Measurements from ENCODE around the gene AKT1S1.
A peak's percentile ranks its signal among the peaks of the same experiment; 100 is the strongest.

AKT1S1 gene

DNA sequence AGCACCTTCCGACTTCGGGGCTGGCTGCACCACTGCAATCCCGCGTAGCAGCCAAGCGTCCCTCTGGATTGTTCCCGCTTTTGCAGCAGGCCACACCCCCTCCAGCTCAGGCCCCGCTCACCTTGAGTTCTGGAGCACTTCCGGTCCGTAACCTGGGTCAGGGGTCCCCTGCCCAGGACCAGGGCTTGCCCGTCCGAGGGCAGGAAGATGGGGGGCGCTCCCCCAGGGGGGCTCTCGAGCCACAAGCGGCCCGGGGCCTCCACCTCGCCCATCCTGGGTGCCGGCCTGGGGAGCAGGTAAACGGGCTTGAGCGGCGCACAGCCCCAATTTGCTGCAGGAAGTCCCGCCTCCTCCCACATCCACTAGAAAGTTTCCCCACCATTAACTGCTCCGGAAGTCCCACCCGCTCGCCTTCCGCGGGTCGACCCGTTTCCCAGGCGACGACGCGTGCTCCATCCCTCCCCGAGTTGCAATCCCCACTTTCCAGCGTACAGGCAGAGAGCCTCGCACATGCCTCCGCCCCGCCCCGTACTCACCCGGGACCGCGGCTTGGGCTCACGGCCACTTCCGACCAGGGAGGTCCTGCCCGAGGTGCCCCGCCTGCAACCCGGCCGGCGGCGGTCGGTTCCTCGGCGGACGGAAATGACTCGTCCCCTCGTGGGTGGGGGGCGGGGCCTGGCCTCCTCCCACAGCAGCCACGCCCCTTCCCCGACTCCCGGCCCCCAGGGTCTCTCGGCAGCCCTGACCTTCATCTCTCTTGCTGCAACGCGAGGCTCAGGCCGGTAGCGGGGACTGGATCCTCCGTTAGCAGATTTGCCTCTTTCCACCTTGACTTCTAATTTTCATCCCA is 10.0 kb downstream of the AKT1S1 start, which contains the start of gene PNKP:
PNKP (minus strand) TSS at position 644 of the 850 bp plus-strand sequence; CDS start at position 272, 372 bp downstream.
- DNase-seq, result peak; percentile 87

DNA sequence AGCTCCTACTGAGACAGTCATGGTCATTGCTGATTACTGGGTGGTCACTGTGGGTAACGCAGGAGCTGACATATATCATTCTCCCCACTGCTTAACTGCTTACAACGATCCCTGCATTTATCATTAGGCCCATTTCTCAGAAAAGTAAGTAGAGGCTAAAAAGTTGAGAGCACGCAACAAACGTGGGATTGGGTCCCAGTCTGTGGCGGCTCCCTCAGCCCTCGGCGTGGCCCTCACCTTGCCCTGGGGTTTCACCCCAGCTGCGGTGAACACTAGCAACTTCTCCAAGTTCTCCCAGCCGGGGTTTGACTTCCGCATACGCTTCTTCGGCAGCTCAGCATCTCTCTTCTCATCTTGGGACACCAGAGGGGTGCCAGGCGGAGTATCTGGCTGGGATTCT is 12.3 kb downstream of the AKT1S1 start:
- DNase-seq, result no peak

DNA sequence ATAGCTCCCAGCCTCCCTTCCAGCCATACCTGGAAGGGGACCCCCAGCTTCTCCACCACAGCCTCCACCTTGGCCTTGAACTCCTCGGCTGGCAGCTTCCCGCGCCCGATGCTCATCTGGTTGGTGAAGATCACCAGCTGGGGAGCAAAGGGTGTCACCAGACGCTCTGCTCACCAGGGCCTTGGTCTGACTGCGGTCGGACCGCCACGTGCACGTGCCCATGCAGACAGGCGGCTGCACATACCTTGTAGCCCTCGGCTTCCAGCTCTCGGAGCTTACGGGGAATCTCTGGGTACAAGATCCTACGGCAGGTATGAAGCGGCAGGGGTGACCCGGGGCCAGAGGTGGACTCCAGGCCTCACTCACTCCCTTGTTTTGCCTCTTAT is 13.2 kb downstream of the AKT1S1 start:
- DNase-seq, result no peak

DNA sequence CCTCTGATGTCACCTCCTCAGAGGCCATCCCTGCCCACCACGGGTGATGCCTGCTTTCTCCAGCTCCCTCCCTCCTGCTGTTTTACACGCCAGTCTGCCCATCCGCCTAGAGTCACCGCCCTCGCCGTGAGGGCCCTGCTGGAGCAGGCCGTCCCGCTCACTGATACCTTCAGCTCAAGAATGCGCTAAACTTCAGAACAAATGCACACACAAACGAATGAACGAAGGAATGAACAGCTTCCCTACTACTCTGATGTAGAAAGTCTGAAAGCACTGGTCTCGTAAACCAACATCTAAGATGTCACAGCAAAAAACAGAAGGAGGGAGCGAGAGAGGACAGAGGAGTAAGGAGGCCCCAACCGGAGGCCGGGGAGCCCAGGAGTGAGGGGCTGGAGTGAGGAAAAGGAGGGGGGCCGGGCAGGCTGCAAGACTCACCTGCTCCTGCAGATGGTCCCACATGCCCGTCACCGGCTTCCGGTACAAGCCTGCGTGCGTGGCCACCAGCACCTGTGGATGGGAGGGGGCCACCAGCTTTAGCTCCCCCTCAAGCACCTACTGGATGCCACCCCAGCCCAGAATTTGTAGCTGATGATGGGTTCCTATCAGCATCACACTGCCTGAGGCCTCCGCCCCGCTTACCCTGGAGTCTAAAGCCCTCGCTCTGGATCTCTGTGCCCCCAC is 13.8 kb downstream of the AKT1S1 start:
- DNase-seq, result no peak

DNA sequence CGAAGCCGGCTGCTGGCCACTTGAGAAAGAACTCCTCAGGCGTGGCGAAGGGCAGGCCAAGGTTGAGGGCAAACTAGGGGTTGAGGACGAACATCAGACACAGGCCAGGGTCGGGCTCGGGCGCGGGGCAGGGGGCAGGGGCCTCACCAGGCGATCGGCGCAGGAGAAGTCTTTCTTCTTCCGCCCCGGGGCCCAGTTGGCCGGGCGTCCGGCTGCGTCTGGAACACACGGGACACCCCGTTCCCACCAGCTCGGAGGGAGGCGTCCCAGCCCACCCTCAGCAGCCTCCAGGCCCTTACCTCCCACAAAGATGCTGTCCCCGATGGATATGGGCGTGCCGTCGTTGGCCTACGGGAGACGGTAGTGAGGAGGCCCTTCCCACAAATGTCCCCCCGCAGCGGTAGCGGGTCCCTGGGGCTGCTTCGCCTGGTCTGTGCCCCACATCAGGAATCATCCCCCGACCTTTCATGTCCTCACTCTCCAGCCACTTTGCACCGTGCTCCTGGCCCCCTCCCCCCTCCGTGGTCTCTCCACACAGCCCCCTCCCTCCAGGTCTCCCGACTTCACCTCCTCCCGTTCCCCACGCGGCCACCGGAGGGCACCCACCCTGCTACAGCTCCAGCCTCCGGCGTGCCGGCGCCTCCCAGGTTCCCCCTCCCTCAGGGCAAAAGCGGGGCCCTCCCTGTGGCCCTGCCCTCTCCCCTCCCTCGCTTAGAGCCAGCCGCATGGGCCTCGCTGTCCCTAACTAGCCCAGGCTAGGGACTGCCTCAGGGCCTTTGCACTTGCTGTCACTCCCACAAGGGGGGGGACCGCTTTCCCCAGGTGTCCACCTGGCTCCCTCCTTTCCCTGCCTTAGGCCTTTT is 14.5 kb downstream of the AKT1S1 start:
- no peak for DNase-seq

DNA sequence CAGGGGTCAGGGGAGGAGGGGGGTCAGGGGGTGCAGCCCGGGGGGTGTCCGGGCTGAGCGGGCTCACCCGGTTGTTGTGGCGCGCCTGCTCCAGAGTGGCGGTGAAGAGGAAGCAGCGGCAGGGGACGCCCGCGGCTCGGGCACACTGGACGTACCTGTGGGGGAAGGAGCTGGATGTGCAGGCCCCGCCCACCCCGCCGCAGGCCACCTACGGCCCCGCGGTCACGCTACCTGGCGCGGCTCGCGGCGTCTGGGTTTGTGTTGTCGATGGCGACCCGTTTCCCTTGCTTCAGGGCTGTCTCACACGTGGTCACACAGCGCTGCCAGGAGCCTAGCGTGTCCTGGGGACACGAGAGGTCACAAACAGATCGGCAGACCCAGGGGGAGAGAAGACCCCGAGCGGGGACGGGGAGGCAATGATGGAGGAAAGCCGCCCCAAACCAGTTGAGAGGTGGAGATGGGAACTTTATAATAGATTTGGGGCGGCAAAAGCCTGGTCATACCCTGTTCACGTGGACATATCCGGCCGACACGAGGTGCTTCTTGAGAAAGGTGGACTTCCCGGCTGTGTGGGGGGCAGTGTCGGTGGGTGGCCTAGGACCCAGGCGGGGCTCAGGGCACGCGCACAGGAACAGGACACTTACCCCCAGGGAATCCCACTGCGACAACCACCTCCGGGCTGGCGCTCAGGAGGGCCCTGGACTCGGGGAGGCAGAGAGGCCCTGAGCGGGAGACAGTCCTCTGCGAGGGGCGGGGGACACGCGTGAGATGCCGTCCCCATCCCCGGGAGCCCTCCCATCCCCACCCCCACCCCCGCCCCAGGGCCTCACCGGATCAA is 15.4 kb downstream of the AKT1S1 start:
- DNase-seq, result no peak

DNA sequence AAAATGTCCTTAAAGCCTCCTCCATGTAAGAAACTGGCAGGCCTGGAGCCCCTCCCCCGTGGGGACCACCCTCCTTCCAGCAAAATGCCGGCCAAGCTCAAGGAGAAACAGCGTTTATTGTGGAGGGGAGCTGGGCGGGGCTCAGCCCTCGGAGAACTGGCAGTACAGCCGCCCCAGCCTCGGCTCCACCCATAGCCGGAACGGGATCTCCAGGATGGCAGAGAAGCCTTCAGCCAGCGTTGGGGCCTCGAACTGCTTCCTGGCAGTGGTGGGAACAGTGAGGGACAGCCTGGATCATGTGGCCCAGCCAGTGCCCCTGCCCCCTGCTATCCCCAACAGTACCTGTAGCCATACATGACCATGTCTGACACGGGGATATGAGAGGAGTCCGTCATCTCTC is 16.0 kb downstream of the AKT1S1 start:
- no peak for DNase-seq

DNA sequence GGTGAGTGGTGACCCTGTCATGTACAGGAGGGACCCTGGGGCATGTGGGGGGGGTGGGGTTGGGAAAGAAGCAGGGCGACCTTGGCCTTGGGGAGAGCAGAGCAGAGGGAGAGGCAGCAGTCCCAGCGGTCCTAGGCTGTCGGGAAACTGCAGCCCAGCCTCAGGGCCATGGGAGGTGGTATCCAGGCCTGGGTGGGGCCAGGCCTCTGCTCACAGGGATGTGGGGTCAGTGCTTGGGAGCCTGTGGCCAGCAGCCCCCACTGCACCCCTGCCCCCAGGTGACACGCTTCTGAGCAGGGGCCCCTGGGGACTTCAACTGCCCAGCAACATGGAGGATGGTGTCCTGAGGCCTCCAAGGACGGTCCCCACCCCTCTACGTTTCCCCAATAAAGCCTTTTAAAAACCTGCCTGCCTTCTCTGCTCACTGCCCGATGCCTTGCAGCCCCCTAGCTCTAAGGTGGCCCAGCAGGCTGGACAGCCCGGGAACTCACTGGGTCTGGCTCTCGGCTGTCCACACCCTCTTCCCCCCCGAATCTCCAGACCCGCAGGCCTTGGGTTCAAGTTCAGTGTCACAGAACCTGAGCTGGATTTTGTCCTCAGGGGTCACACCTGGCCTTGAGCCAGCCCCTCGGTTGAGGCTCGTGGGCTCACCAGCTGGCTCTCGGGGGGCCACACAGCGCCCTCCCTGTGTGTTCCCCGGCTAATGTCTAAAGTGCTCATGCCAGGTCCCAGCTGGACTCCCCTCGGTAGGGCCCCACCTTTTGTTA is 16.6 kb downstream of the AKT1S1 start:
- DNase-seq, result no peak

DNA sequence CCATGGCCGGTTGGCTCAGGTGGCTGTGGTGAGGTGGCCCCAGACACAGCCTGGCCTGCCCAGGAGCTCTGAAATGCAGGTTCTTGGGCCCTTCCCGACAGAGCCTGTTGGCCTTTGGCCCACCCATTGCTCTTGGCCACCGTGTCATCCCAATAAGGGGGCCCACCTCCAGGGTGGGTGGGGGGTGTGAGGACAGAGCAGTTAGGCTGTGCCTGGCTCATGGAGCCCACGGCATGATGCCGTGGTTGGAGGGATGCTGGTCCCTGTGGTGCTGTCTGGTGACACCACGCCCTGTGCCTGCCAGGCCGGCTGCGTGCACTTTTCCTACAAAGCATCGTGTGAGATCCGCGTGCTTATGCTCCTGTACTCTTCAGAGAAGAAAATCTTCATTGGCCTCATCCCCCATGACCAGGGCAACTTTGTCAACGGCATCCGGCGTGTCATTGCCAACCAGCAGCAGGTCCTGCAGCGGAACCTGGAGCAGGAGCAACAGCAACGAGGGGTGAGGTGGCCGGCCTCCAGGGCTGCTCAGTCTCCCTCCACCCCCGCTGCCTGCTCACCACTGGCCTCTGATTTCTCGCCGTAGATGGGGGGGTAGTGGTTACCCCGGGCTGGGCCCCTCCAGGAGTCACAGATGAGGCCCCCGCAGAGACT is 17.3 kb downstream of the AKT1S1 start:
- DNase-seq, result no peak

DNA sequence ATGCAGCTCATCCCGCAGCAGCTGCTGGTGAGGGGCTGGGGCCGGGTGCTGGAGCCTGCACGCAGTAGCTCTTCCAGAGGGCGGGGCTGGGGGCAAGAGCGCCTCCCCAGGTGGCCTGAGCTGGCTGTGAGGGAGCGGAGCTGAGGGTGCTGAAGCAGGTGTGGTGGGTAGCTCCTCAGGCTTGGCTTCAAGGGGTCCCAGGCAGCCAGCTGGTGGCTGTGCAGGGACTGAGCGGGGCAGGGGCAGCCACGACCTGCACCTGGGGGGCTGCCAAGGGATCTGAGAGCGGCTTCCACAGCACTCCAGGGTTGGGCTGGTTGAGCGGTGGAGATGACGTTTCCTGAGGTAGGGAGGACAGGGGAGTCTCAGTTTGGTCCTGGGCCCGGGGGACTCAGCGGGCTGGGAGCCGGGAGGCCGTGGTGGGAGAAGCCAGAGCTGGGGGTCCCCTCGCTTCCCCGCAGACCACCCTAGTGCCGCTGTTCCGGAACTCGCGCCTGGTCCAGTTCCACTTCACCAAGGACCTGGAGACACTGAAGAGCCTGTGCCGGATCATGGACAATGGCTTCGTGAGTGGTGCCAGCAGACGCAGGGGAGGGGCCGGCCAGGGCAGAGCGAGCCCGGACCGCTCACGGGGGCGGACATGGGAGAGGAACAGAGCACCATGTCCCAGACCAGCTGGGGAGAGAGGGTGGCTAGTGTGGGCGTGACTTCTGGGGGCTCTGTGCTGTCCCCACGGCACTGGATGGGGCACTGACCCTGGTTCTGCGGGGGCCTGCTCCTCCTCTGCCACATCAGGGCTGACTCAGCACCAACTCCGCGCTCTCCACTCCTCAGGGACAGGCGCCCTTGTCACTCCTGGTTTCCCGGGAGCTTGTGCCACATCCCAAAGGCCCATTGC is 18.8 kb downstream of the AKT1S1 start:
- DNase-seq, result no peak

DNA sequence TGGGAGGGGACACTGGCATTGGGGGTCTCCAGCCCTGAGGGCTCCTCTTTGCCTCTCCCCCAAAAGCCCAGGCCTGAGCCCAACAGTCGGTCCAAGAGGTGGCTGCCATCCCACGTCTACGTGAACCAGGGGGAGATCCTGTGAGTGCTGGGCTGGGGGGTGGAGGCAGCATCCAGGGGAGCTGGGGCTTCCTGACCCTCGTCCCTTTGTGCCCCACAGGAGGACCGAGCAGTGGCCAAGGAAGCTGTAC is 19.4 kb downstream of the AKT1S1 start:
- DNase-seq, result no peak

DNA sequence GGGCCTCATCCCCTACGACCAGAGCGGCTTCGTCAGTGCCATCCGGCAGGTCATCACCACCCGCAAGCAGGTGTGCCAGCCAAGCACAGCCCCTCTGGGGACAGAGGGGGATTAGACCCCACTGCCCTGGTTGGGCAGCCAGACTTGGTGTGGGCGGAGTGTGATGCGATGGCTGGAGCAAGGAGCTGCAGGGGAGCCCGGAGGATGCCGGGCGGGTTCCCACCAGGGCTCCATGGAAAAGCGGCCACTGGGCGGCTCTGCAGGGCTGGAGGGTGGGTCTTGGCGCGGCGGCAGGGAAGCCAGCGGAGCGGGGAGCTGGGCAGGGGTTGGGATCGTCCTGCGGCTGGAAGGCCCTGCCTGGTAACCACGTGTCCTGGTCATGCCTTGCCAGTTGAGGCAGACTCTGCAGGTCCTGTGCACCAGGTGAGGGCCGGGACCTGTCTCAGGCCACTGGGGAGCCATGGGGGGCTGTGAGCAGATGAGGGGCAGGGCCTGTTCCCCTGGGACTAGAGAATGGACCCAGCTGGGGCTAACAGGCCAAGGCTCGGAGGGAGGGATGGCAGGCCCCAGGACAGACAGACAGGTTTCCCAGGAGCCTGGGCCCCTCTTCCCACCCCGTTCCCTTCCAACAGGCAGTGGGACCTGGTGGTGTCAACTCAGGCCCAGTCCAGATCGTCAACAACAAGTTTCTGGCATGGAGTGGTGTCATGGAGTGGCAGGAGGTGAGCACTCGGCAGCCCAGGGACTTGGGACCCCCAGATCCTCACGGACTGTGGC is 19.9 kb downstream of the AKT1S1 start:
- no peak for DNase-seq

DNA sequence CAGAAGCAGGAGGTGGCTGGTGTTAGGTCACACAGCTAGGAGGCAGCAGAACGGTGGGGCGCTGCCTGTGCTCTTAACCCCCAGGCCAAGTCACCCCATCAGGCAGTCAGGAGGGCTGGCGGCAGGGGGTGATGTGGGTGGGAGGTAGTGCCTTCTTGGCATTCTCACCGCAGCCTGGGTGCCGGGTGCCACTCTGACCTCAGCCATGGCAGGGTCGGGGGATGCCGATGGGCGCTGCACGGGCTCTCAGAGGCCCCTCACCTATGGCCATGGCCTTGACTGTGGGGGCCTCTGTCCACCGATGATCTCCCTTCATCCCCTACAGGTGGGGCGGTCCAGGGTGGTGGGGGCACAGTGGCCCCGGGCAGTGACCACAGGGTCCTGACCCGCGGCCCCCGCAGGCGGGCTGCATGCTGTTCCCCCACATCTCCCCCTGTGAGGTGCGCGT is 20.6 kb downstream of the AKT1S1 start:
- DNase-seq, result no peak

DNA sequence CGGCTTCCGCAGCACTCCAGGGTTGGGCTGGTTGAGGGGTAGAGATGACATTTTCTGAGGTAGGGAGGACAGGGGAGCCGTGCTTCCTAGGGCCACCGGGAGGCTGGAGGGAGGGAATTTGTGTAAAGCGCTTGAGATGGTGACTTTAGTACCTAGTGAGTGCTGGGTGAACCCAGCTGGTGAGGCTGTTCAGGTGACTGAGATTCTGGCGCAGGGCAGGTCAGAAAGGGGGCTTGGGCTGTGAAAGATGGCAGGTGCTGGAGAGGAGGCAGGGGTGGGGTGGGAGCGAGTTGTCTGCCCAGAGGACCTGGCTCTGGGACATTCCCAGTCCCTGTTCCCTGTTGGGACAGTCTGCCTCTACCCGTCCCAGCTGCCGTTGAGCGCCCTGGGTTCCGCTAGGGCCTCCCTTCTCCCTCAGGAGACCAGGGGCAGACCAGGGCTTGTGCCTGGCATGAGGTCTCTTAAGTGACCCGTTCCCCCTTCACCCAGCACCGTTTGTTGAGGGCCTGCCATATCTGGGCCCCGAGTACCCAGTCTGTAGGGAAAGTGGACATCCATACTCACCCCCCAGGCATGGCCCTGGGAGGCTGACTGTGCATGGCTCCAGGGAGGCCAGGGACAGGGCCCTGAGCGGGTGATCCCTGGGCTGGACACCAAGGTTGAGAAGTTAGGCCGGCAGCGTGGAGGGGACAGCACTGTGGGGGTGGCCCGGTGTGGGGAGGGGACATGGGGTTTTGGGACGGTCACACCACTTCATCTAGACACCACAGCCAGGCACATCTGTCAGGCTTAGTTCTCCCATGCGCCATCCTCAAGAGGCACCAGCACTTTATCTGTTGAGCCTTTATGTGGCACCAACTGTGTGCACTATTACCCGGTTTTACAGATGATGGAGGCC is 21.2 kb downstream of the AKT1S1 start:
- no peak for DNase-seq

DNA sequence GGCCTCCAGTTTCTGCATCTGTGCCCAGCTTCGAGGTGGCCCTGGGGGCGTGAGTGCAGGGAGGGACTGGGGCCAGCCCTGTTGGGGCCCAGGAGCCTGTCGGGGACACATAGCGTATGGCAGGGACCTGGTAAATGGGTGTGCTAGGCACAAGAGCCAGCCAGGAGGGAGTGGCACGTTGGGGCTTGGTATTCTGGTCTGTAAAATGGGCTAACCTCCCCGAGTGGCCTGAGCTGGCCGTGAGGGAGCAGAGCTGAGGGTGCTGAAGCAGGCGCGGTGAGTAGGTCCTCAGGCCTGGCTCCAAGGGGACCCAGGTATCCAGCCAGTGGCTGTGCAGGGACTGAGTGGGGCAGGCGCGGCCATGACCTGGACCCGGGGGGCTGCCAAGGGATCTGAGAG is 21.9 kb downstream of the AKT1S1 start:
- no peak for DNase-seq

DNA sequence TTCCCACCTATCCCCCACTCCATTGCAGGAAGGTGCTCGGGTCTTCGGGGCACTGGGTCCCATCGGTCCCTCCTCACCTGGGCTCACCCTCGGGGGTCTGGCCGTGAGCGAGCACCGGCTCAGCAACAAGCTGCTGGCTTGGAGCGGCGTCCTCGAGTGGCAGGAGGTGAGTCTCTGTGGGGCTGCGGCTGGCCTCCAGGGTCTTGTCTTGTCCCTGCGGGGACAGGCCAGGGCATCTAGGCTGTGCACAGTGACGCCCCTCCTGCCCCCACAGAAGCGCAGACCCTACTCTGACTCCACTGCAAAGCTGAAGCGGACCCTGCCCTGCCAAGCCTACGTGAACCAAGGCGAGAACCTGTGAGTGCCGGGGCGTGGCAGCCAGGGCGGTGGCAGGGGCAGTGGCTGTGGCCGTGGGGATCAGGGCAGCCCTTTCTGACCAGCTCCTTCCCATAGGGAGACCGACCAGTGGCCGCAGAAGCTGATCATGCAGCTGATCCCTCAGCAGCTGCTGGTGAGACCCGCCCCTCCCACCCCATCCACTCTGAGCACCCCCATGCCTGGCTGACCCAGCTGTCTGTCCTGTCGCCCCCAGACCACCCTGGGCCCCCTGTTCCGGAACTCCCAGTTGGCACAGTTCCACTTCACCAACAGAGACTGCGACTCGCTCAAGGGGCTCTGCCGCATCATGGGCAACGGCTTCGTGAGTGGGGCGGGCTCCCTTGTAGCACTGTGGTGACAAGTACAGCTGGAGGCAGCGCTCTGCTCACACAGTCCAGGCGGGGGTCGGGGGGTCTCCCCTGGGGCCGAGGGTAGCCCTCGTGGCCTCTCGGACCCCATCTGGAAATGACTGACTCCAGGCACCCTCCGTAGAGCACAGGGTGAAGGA is 22.5 kb downstream of the AKT1S1 start:
- no peak for DNase-seq

DNA sequence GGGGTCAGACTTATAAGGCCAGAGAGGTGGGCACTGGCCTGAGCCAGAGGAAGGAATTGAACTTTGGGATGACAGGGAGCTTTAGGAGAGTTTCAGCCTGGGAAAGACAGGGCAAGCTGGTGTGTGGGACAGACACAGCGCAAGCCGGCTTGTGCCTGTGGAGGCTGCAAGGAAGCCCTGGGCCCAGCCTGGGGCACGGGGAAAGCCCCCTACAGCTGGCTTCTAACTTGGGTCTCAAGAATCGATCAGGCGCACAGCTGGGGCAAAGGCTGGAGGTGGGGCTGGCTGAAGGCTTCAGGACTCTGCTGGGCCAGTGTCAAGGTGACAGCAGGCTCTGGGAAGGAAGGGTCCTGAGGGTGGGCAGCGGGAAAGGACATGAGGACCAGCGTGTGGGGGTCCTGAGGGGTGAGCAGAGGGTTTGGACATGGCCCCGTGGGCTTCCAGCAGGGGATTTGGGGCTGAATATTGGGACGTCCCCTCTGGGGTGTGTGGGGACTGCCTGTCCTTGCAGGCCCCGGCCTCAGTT is 23.2 kb downstream of the AKT1S1 start:
- DNase-seq, result no peak
